Right renal cortex interstitium (tissue), 3 donors: Measurements from ENCODE around the gene TCF7L2. TPM values are rescaled to one million over a fixed set of nuclear protein-coding genes. Genes with fewer than 3 reads are reported as not detected.

ENCODE experiments used
- DNase-seq, 3 donors: peaks; one replicate each; pipeline ENCODE4 v3.0.0-alpha.2; 2013; ENCODE audit warnings: low read depth in 3 of 3, low spot score in 2 of 3
- polyA plus RNA-seq, 3 donors: library from polyadenylated mRNA; unstranded; fragments of 120-200 nt; gene quantifications; one replicate each; pipeline ENCODE4 v1.2.1, GENCODE V29; 2013; ENCODE audit not compliant: insufficient read length in 3 of 3

TCF7L2 gene
- polyA plus RNA-seq, 3 donors: 42.9 to 44.9 (median 44.8) TPM

DNA sequence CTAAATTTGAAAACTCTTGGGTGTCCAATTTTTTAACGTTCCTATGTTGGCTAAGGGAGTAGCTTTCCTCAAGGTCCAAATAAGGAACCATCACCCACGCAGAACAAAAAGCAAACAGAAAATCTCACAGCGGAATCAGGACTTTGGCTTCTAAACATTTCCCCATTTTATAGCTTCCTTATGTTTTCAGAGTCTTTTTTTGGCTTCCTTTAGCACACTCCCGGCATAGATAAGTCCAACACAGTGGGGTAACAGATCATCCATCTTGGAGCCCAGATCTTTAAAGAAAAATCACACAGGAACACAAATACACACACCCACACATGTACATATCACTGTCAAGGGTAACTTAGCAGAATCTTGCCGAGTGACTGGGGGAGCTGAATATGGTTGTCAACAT lies 4.2 kb upstream of the TCF7L2 start:
- DNase-seq: no peak

DNA sequence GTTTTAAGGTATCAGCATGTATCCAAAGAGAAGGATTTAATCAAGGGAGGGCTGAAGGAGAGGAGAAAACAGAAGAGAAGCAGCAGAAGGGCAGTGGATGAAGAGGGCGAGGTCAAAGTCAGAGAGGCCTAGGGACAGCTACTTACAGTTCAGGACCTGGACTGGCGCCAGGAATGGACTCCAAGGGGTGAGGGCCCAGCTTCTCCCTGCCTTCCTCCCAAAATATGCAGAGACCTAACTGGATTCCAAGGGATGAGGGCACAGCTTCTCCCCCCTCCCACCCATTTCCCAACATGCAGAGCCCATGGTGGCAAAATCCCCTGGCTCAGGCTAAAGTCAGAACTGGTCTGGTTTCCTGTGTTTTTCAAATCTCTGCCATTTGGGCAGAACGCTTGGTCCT lies 3.4 kb upstream of the TCF7L2 start:
- no peak for DNase-seq

DNA sequence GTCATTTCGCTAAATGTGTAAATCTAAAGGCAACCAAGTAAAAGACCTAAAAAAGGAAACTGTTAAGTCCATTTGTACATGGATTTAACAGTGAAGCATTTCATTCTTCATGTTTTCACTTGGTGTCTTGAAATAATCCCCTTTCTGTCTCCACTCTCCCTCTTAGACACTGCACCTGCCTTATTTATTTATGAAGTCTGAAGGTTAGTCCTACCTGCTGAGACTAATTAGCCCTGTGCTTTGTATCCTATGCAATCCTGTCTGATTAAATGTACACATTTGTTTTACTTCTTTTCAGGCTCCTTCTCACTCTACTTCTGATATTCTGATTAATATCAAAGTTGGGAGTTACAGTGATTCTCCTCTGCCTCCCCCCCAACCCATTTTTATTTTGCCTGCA lies 1.9 kb upstream of the TCF7L2 start:
- DNase-seq: no peak

- DNase-seq: no peak
These were observed 764 bp upstream of the TCF7L2 start for GRCh38 chr10:112949143-112949823.

- DNase-seq: no peak
These were observed 789 bp downstream of the TCF7L2 start for GRCh38 chr10:112950714-112951358.

DNA sequence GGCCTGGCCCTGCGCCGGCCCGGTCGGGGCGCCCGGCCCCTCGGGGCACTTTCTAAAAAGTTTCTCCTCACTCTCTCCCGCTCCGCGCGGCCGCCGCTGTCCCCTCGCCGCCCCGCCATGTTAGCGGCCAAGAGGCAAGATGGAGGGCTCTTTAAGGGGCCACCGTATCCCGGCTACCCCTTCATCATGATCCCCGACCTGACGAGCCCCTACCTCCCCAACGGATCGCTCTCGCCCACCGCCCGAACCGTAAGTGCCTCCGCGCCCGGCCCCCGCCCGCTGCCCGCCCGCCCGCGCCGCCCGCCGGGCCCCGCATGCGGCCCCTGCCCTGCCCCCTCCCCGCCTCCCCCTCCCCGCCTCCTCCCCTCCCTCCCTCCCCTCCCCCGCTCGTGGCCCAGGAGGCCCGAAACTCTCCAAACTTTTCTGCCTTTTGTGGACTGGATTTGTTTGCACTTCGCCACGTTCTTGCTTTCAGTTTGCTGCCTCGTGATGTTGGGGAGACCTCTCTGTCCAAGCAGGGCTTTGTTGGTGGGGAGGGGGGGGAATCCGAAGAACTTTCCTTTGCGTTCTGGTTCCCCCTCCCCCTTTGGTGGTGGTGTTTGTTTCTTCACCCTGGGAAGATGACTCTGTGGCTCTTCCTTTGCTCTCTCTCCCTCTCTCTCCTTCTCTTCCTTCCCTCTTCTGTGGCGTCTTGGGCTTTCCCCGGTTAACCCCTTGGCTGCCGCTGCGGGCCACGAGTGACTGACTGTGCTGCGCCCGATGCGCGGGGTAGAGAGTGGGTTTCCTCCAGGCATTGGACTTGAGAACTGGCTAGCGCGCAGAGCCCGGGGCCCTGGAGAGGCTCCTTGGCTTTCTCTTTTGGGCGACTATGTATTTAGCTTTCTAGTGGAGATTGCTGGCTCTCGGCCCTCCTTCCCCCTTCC lies 1.6 kb downstream of the TCF7L2 start:
- DNase-seq: peak in 1 of 3 donors; percentile 66

GRCh38 chr10:112952282-112953173 lies 2.5 kb downstream of the TCF7L2 start:
- no peak for DNase-seq

DNA sequence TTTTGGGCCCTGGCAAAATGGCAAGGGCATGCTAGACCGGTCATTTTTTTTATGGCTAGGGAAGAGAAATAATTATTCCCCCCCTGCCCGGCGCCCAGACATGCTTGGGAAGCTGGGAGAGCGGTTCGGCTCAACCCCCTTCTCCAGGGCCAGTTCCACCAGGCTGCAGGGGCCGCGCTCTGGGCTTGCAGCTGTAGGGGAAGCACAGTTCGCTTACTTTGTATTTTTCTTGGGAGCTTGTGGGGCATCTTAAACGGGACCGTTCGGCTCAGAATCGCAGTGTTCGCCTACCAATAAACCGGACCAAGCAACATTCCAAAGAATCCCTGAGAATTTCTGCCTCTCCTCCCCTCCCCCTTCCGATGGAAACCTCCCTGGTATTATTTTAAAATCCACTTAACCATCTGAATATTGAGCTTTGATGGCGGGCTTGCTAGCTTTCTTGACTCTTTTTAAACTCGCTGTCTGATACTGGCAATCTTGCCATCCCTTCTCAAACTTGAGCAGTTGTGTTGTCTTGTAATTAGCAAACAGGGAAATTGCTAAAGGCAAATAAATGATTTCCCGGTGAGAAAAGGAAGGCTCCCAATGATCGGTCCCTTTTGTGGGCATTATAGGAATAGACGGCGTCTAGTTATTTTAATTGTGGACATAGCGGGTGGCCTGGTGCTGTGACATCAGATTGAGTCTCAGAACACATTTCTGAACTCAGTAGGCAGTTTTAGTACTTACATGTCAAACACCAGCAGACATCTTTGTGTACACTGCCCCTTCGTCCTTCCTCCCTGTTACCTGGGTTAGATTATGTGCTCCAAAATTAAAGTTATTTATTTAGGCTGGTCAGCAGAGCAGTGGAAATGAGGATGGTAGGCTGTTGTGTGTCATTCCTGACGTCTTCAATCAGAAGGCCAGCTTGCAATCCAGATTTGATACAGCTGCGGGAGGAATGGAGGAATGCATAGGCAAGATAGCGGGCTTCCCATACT lies 3.4 kb downstream of the TCF7L2 start:
- no peak for DNase-seq

DNA sequence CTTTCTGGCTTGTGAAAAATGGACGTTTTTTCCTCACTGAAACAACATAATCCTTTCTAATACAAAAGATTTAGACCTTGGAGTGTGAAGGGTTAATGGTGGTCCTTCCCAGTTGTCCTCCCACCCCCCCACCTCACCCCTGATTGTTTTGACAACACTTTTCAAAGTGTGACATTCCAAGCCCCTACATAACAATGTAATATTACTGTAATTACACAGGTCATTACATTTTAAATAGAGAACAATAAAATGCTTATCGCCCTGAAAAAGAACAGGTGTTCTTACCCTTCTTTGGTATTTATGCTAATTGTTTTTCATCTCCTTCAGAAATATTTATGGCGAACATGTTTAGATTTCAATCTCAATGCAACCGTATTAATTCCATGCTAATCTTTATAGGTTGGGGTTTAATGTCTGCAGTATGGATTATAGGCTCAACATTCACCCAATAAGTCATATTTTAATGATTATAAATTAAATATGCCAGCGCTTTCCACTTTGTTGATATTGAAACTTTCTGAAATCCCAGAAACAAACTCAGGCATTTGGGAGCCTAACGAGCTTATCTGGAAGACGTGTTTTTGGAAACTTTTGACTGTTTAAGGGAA lies 5.0 kb downstream of the TCF7L2 start:
- no peak for DNase-seq

GRCh38 chr10:112955582-112956421 lies 5.8 kb downstream of the TCF7L2 start:
- DNase-seq: no peak

DNA sequence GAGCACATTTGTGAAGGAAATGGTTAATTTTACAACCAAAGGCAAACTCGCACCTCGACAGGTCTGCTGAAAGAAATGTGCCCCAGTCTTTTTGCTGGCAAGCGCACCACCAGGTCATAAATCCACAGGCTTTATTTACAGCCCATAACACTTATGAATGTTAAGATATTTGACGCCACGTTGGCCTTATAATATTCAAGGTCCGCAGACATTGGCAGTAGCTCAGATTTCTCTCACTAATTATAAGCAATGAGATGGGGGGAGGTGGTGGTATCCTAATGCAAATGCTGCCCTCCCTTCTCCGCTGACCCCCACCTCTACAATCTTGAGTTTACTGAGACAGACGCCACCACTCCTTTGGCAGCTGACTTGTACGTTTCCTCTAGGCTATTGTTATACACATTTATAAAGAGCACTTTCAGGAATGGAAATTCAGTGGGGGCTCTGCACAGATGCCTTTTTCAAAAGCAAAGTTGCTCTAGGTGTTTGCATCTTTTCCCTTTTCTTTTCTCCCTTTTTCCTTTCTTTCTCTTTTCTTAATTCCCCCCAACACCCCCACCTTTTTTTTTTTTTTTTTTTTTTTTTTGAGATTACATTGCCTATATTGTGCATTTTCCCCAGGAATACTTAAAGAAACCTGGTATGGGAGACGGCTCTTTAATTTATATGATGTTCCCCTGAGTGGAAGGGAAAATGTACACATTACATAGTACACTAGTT lies 6.7 kb downstream of the TCF7L2 start:
- DNase-seq: no peak

GRCh38 chr10:112957640-112958092 lies 7.6 kb downstream of the TCF7L2 start:
- no peak for DNase-seq

DNA sequence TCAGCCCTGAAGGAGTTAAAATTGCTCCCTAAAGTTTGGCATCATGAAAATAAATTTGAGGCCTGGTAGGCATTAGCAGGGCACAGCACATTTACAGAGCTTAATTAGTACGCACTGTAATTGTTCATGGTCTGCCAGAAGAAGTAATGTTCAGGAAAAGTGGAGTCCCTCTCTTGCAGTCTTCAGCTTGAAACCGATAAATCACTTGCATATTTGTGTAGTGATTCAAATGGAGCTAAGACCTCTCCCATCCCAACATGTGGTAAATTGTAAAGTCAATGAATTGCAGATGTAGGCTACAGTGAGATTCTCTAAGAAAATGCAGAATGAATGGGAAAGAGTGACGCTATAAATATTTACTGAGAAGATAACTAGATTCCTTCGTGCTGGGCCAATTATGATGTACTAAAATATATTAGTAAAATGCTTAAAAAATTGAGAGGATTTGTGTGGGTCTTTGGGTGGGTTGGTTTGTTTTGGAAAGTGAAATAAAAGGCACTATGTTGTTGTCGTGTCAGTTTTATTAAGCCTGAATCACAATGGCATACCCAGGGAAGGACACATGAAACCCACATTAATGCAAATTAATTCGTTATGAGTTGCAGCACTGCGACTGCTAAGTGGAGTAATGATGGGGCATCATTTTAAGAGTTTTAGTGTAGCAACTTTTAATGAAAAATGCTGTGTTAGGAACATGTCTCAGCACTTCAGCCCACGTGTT lies 8.4 kb downstream of the TCF7L2 start:
- no peak for DNase-seq

DNA sequence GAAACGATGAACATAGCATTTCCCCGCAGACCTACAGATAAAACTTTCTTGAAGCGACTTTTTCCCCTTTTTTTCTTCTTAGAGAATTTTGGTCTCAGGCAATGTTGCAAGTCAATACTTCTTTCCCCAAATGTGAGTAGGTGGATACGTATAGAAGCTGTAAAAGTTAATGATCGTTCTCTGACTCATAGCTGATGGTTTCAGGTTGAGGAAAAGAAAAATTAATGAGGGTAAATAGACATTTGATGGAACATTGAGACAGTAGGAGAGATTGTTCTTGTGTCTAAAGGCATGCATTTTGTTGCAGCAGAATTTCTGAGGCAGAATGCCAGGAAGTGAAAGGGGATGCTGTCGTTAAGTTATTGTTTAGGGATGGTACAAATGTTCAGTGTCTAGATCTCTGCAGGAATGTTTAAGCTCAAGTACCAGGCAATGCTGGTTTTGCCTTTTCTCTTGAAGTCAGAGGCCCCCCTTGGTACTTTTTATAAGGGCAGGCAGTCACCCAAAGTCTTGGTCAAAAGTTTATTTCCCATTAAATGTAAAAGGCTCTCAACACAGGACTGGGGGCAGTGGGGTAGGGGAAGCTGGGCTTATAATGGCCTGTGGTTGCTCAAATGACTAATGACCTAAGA lies 9.3 kb downstream of the TCF7L2 start:
- DNase-seq: no peak

GRCh38 chr10:112960151-112960681 lies 10.2 kb downstream of the TCF7L2 start:
- DNase-seq: no peak

- DNase-seq: no peak
These were observed 11.6 kb downstream of the TCF7L2 start for GRCh38 chr10:112961609-112962008.
